HEK293 (cell line): ENCODE measurements around the gene ZNF524.

Experiments
- CTCF ChIA-PET: fragments of 350-600 bp; formaldehyde crosslinking; extraction: SDS; loops from one replicate; lab custom pipeline; 2021; ENCODE audit warnings: antibody characterized with exemption; lab: Yijun Ruan, JAX
- POLR2A ChIA-PET: fragments of 300-600 bp; formaldehyde crosslinking; extraction: SDS; loops from one replicate; lab custom pipeline; 2020; ENCODE audit warnings: antibody characterized with exemption, inconsistent platforms; lab: Yijun Ruan, JAX
- H3K27ac ChIP-seq: fragments of 200-500 bp; sonication (Bioruptor generic); 2 replicates; pipeline ENCODE4 v1.5.1; 2014; ENCODE audit warnings: low read depth, low read length, control low read depth, inconsistent platforms; ENCODE audit errors: extremely low read depth
- H3K36me3 ChIP-seq, 2 experiments: fragments of 200-500 bp in 1 of 2; sonication (Bioruptor generic) in 1 of 2; 1 replicate in 1 of 2; 2 replicates in 1 of 2; pipeline ENCODE4 v1.5.1; 2014 to 2017; ENCODE audit warnings: inconsistent platforms in 2 of 2, low read length in 2 of 2; ENCODE audit not compliant: control insufficient read depth in 2 of 2, insufficient read depth in 1 of 2
- H3K4me1 ChIP-seq: fragments of 200-500 bp; sonication (Bioruptor generic); 2 replicates; pipeline ENCODE4 v1.5.1; 2014; ENCODE audit warnings: mild to moderate bottlenecking, low read length, inconsistent platforms; ENCODE audit not compliant: control insufficient read depth, insufficient read depth
- H3K4me3 ChIP-seq: 2 replicates; pipeline ENCODE4 v1.5.1; 2011; ENCODE audit warnings: low read depth, mild to moderate bottlenecking, control low read depth, low read length, moderate library complexity
- H3K9me3 ChIP-seq: fragments of 200-500 bp; sonication (Bioruptor generic); 2 replicates; pipeline ENCODE4 v1.5.1; 2014; ENCODE audit warnings: low read depth, low read length, inconsistent platforms; ENCODE audit not compliant: control insufficient read depth, insufficient read depth
- KLF1 ChIP-seq: fragments of 450-650 bp; formaldehyde crosslinking; IDR thresholded peaks from 2 replicates; pipeline ENCODE4 v1.5.1; 2016; ENCODE audit warnings: missing biosample characterization, missing genetic modification characterization
- PATZ1 ChIP-seq: fragments of 450-650 bp; formaldehyde crosslinking; IDR thresholded peaks from 2 replicates; pipeline ENCODE4 v1.5.1; 2016; ENCODE audit warnings: missing biosample characterization, missing genetic modification characterization
- PBX3 ChIP-seq: sonication (generic); formaldehyde crosslinking; IDR thresholded peaks from 2 replicates; pipeline ENCODE4 v1.8.1; 2022; ENCODE audit warnings: mild to moderate bottlenecking, moderate library complexity, missing genetic modification reagents
- ZNF202 ChIP-seq: fragments of 450-650 bp; formaldehyde crosslinking; IDR thresholded peaks from 2 replicates; pipeline ENCODE4 v1.5.1; 2016; ENCODE audit warnings: missing biosample characterization, missing genetic modification characterization, borderline replicate concordance
- ZNF555 ChIP-seq: fragments of 450-650 bp; formaldehyde crosslinking; conservative IDR thresholded peaks from 2 replicates; pipeline ENCODE4 v1.5.1; 2017; ENCODE audit warnings: missing biosample characterization, mild to moderate bottlenecking, missing genetic modification characterization, inconsistent platforms
- TF ChIP-seq, protein P1 (sequence below): fragments of 450-650 bp; formaldehyde crosslinking; IDR thresholded peaks from 2 replicates; pipeline ENCODE4 v1.5.1; 2016; ENCODE audit warnings: missing biosample characterization, missing genetic modification characterization, borderline replicate concordance
- TF ChIP-seq, protein P2 (sequence below): fragments of 450-650 bp; formaldehyde crosslinking; IDR thresholded peaks from 2 replicates; pipeline ENCODE4 v1.5.1; 2016; ENCODE audit warnings: missing biosample characterization, missing genetic modification characterization
- TF ChIP-seq, protein P3 (sequence below): fragments of 450-650 bp; formaldehyde crosslinking; IDR thresholded peaks from 2 replicates; pipeline ENCODE4 v1.5.1; 2016; ENCODE audit warnings: missing biosample characterization, missing genetic modification characterization

ZNF524 gene

GRCh38 chr19:55649268-55650125 lies 49.4 kb downstream of the ZNF524 start:
- Histone ChIP-seq H3K27ac (peak overlapping the region; percentile 93), H3K36me3 (peaks cover 10 to 44% of the 10 kb centered on the region in 2 experiments; a peak in 2 of 3 replicates), H3K4me3 (no peak overlapping the region; the same call in 1 of the 2 replicates), H3K4me1 (peaks cover 9% of the 10 kb centered on the region), H3K9me3 (no peaks in the 10 kb centered on the region)
- CTCF ChIA-PET: interaction anchor here (0.6 to 1.7 kb wide), 7 partner anchors 13 to 506 kb away, joined by 3 to 7 read pairs (median 3); partner anchors contain the start of gene ZNF784
- TF ChIP-seq PATZ1 (peak; percentile 14; the same call in 1 of the 2 replicates), KLF1 (peak; percentile 60; the same call in 1 of the 2 replicates), ZNF202 (tag by site-specific recombination) (no peak)
- POLR2A ChIA-PET: interaction anchor here (1.5 kb wide), 1 partner anchor 22 kb away, joined by 3 read pairs; no protein-coding TSS in a partner anchor

GRCh38 chr19:55650126-55650557 lies 50.1 kb downstream of the ZNF524 start:
- Histone ChIP-seq H3K4me1 (peaks cover 8% of the 10 kb centered on the region; the same call in 1 of the 2 replicates), H3K9me3 (no peaks in the 10 kb centered on the region), H3K4me3 (no peak overlapping the region), H3K36me3 (peaks cover 9 to 37% of the 10 kb centered on the region in 2 experiments; a peak in 2 of 3 replicates), H3K27ac (no peak overlapping the region)
- POLR2A ChIA-PET: no interaction called here
- CTCF ChIA-PET: interaction anchor here (1.7 kb wide), 1 partner anchor 21 kb away, joined by 7 read pairs; no protein-coding TSS in a partner anchor
- TF ChIP-seq, protein P1, sequence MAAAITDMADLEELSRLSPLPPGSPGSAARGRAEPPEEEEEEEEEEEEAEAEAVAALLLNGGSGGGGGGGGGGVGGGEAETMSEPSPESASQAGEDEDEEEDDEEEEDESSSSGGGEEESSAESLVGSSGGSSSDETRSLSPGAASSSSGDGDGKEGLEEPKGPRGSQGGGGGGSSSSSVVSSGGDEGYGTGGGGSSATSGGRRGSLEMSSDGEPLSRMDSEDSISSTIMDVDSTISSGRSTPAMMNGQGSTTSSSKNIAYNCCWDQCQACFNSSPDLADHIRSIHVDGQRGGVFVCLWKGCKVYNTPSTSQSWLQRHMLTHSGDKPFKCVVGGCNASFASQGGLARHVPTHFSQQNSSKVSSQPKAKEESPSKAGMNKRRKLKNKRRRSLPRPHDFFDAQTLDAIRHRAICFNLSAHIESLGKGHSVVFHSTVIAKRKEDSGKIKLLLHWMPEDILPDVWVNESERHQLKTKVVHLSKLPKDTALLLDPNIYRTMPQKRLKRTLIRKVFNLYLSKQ (tag by site-specific recombination): no peak
- TF ChIP-seq, protein P2, sequence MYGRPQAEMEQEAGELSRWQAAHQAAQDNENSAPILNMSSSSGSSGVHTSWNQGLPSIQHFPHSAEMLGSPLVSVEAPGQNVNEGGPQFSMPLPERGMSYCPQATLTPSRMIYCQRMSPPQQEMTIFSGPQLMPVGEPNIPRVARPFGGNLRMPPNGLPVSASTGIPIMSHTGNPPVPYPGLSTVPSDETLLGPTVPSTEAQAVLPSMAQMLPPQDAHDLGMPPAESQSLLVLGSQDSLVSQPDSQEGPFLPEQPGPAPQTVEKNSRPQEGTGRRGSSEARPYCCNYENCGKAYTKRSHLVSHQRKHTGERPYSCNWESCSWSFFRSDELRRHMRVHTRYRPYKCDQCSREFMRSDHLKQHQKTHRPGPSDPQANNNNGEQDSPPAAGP: no peak
- TF ChIP-seq PBX3: no peak

GRCh38 chr19:55650602-55651230 lies 50.6 kb downstream of the ZNF524 start:
- ChIA-PET CTCF (no interaction called here), POLR2A (no interaction called here)
- Histone ChIP-seq H3K36me3 (peaks cover 3 to 34% of the 10 kb centered on the region in 2 experiments; a peak in 2 of 3 replicates), H3K9me3 (no peaks in the 10 kb centered on the region), H3K27ac (no peak overlapping the region), H3K4me1 (peaks cover 8% of the 10 kb centered on the region; the same call in 1 of the 2 replicates), H3K4me3 (no peak overlapping the region)
- no peak for TF ChIP-seq ZNF555 (tag by site-specific recombination)
- TF ChIP-seq, protein P3, sequence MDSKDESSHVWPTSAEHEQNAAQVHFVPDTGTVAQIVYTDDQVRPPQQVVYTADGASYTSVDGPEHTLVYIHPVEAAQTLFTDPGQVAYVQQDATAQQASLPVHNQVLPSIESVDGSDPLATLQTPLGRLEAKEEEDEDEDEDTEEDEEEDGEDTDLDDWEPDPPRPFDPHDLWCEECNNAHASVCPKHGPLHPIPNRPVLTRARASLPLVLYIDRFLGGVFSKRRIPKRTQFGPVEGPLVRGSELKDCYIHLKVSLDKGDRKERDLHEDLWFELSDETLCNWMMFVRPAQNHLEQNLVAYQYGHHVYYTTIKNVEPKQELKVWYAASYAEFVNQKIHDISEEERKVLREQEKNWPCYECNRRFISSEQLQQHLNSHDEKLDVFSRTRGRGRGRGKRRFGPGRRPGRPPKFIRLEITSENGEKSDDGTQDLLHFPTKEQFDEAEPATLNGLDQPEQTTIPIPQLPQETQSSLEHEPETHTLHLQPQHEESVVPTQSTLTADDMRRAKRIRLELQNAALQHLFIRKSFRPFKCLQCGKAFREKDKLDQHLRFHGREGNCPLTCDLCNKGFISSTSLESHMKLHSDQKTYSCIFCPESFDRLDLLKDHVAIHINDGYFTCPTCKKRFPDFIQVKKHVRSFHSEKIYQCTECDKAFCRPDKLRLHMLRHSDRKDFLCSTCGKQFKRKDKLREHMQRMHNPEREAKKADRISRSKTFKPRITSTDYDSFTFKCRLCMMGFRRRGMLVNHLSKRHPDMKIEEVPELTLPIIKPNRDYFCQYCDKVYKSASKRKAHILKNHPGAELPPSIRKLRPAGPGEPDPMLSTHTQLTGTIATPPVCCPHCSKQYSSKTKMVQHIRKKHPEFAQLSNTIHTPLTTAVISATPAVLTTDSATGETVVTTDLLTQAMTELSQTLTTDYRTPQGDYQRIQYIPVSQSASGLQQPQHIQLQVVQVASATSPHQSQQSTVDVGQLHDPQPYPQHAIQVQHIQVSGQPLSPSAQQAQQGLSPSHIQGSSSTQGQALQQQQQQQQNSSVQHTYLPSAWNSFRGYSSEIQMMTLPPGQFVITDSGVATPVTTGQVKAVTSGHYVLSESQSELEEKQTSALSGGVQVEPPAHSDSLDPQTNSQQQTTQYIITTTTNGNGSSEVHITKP (tag by site-specific recombination): peak; percentile 45; the same call in 1 of the 2 replicates
